GM18526 (cell line): ENCODE data around the gene BASP1.

Source experiments
- POLR2A ChIP-seq: IDR thresholded peaks from 3 replicates; pipeline ENCODE4 v1.6.1; 2011; ENCODE audit not compliant: insufficient read length; ENCODE audit errors: extremely low read depth

The BASP1 gene

DNA sequence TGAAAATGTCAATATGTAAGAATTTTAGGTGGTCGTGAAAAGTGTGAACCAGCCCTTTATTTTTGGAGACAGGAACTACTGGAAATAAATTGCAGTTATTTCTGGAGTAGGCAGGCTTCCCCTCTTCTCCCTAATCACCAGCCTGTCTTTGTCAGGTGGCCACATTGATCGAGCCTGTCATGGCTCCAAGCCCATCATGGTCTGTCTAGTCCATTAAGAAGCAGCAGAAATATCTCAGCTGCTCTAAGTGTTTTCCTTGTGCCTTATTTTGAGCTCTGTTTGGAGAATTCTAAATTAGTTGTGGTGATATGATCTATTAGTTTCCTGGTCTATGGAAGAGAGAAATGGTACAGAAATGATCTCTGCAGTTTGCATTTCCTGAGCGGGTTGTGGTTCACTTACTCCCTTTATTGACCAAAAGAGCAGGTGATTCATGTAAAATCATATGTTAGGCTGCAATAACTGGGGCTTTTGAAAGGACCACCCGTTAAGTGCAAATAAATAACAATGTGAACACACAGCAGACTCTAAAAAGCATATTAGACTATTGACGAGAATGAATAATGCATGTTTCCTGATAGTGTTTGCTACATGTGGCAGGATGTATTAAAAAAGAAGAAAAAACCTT is 42.3 kb downstream of the BASP1 start:
- TF ChIP-seq POLR2A = no peak

DNA sequence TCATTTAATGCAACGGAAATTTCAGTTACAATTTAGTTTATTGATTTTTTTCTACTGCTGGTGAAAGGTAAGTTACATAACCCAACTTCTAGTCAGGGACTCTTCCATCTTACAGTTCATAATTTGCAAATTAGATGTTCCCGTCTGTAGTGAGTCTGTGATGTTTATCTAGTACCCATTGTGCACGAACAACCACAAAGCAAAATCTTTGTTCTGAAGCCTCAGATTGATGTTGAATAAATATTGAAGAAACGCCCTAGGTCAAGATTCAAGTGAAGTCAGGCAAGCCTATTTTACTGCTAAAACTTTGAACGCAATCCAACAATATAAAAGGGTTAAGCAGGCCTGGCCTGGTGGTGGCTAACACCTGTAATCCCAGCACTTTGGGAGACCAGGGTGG is 43.1 kb downstream of the BASP1 start:
- TF ChIP-seq POLR2A = no peak

DNA sequence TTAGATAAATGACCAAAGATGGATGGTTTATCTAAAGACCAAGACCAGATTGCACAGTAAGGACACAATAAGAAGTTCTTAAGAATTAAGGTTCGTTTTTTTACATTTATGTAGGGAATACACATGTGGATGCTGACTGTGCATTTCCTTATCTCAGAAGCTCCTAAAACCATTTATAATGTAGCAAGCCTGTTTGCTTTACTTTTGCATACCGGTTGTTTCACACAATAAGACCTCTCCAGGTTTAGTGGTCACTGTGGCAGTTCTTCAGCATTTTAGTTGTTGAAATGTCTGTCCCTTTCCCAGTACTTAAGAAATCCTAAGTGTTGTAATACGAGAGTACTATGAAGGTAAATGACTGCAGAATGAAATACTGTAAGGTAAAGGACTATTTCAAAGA is 43.6 kb downstream of the BASP1 start:
- TF ChIP-seq POLR2A = no peak

DNA sequence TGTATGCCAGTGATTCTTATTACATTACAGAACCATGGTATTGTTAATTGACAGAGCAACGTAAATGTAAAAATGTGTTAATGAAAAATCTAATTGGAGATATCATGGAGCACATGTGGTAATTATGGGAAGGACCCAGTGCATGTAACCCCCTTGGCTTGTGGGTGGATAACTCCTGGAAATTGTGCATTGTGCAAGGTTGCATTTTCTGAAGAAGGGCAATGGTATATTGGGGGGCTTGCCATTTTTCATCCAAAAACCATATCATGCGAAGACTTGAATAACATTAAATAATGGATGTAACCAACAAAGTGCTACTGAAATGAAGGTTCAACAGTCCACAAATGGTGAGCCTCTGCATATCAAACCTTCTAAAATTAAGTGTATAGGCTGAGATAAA is 47.6 kb downstream of the BASP1 start:
- no peak for TF ChIP-seq POLR2A

DNA sequence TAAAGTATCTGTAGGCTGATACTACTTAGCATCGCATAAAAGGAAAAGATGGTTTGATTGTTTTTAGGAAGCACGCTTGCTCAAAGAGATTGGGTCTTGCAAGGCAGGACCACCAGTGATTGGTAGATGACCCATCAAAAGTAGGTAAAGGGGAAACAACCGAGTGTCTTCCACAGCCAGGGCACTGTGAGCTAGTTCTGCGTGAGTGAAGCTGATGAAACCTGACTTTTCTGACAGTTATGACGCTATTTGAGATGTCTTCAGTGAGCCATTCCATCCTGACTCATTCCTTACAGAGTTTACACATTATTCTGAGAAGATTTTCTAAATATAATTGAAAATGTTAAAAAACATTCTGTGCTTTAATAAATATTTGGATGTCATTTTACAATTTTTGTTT is 49.7 kb downstream of the BASP1 start:
- no peak for TF ChIP-seq POLR2A

DNA sequence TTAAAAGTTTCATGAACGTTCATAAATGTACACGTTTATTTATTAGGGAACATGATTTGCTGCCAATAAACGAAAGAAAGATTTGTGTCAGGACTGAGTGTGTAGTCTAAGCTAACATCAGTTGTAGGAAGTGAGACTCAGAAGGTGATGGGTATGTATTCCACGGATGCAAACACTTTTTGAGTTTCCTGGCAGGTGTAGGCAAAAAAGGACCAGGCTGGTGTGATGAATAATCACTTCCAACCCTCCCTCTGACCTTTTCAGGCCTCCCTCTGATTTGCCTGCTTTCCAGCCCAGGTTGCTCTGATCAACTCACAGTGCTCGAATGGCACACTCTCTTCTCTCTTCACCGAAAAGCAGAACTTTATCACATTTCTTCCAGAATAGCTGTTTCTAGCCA is 51.8 kb downstream of the BASP1 start:
- no peak for TF ChIP-seq POLR2A

DNA sequence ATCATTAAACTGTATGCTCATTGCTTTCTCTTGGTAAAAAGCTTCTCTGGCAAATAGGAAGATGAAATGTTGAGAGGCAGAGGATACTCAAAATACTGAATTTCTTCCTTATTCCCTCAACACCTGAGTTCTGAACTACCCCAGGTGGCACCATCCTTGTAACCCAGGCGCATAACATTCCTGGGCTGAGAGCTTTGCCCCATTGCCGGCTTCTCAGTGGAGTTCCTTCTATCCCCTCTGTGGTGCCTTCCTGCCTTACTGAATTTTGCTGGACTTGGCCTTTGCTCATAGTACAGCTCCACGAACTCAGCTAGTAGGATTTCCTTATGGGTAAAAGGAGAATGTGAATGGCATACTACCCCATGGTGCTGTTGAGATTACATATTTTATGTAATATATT is 54.7 kb downstream of the BASP1 start:
- no peak for TF ChIP-seq POLR2A

DNA sequence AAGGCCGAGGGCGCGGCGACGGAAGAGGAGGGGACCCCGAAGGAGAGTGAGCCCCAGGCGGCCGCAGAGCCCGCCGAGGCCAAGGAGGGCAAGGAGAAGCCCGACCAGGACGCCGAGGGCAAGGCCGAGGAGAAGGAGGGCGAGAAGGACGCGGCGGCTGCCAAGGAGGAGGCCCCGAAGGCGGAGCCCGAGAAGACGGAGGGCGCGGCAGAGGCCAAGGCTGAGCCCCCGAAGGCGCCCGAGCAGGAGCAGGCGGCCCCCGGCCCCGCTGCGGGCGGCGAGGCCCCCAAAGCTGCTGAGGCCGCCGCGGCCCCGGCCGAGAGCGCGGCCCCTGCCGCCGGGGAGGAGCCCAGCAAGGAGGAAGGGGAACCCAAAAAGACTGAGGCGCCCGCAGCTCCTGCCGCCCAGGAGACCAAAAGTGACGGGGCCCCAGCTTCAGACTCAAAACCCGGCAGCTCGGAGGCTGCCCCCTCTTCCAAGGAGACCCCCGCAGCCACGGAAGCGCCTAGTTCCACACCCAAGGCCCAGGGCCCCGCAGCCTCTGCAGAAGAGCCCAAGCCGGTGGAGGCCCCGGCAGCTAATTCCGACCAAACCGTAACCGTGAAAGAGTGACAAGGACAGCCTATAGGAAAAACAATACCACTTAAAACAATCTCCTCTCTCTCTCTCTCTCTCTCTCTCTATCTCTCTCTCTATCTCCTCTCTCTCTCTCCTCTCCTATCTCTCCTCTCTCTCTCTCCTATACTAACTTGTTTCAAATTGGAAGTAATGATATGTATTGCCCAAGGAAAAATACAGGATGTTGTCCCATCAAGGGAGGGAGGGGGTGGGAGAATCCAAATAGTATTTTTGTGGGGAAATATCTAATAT is 58.1 kb downstream of the BASP1 start:
- TF ChIP-seq POLR2A = no peak

DNA sequence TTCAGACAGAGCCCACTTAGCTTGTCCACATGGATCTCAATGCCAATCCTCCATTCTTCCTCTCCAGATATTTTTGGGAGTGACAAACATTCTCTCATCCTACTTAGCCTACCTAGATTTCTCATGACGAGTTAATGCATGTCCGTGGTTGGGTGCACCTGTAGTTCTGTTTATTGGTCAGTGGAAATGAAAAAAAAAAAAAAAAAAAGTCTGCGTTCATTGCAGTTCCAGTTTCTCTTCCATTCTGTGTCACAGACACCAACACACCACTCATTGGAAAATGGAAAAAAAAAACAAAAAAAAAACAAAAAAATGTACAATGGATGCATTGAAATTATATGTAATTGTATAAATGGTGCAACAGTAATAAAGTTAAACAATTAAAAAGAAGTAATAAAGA is 59.0 kb downstream of the BASP1 start:
- no peak for TF ChIP-seq POLR2A

DNA sequence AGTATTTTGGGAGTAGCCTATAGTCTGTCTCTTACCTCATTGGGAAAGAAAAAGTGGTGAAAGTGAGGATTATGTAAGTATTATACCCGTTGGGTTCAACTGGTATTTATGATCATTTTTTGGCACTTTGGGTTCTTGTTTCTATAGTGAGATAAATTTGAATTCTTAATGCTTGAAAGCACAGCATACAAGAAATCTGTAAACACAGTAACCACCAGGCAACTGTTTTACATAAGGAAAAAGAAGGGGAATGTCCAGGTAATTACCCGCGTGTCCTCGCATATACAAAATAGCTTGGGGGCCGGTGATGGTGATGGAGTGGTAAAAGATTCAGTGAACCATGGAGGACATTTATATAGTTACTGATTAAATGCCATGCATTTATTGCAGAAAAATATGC is 60.5 kb downstream of the BASP1 start:
- TF ChIP-seq POLR2A = no peak

DNA sequence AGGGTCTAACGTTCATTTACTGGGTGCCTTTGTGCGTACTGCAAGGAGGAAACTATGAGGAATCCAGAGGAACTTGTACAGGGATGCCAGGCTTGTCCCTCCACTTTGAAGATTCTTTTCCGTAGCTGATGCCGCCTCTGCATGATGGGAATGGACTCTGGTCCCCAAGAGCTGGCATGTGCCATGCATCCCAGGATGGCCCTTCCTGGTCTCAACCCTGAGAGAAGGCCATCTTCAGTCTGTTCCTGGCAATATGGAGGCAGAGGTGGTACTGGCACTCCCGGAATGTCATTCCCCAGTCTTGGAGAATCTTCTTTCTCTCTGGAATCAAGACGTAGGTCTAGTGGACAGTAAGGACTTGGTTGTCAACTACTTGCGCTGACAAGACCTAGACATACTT is 61.5 kb downstream of the BASP1 start:
- TF ChIP-seq POLR2A = no peak

DNA sequence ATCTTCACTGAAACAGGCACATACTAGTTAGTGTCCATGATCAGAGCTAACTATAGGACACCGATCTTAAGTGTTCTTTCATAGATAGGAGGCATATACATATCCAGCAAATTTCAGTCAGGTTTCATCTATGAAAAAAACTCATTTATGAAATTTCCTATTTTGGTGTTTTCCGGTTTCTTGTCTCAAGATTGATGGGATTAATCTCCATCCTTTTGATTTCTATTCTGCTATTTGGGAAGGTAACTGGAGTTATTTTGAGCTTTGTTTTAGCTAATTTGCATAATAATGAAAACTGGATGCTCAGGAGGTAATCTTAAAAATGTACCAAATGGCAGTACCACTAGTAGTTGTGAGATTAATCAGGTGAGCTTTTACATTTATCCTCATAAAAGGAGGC is 62.1 kb downstream of the BASP1 start:
- TF ChIP-seq POLR2A = no peak

DNA sequence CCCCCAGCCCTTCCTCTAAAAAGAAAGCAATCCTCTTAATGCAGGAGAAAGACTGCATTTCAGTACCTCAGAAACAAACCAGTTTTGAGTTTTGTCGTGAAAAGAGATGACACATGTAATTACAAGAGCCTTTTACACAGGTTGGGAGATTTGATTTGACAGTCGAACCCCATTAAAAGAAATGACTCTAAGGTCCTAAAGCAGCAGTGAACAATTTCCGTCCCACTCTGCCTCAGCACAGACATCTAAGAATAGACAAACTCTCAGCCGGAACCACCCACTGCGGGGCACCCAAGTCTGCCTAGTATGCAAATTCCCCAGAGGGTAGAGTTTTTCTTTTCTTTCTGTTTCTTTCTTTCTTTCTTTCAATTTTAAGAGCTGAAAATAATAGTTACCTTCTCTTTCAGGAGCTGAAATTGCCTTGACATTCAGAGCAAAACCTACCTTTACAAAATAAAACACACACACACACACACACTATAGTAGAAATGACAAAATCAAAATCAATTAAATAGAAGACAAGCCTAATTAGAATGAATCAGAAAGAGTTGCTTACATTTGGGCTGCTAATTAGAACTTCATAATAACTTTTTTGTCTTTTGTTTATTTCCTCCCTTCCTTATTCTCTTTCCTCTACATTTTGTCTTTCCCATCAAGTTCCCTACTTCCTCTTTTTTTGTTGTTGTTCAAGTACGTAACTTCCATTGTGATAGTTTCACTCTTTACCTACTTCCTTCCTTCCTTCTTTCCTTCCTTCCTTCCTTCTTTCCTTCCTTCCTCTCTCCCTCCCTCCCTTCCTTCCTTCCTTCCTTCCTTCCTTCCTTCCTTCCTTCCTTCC is 65.1 kb downstream of the BASP1 start:
- no peak for TF ChIP-seq POLR2A

DNA sequence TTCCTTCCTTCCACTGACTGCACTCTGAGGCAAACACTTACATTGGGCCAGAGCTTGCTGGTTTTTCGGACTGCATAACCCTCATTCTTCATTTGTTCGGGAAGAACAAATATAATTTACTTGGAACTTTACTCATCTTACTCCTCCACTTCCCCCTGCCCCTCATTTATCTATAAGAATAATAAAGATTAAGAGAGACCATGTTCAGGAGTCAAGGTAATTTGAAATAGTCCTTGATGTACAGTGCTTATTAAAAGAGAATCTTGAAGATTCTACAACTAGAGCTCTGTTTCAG is 65.6 kb downstream of the BASP1 start:
- no peak for TF ChIP-seq POLR2A

DNA sequence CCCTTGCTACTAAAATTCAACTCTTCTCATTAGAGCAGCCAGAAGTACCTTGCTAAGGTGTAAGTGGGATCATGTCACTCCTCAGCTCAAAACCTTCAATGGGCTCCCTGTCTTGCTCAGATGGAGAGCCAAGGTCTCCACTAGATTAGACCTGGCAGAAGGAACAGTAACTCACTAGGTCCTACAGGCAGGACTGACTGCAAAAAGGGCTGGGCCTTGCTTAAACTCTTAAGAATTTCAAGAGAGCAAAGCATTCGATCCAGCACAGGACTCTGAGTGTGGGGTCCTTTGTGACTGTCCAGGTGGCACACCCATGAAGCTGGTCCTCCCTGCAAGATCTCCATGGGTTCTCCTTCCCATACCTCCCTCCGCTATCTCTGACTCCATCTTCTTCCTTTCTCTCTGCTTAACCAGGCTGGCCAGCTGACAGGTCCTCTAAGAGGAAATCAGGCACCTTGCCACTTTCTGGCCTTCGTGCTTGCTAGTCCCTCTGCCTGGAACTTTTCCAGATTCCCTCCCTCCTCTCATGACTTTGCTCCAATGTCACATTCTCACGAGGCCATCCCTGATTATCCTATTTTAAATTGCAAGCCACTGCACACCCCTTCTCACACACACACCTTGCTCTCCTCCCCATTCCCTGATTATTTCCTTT is 70.2 kb downstream of the BASP1 start:
- no peak for TF ChIP-seq POLR2A

DNA sequence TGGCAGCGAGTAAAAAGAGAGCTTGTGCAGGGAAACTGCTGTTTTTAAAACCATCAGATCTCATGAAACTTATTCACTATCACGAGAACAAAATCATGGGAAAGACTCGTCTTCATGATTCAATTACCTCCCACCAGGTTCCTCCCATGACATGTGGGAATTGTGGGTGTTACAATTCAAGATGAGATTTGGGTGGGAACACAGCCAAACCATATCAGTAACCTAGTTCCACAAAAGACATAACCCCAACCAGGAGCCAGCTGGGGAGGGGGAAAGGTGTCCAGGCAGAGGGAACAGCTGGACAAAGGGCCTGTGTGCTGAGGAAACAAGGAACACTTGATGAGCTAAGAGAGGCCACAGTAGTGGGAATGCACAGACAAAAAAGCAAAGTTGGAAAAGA is 71.1 kb downstream of the BASP1 start:
- no peak for TF ChIP-seq POLR2A
